GM15510 (cell line): ENCODE data around the gene SRGAP3.

Source experiments
- POLR2A ChIP-seq: IDR thresholded peaks from 3 replicates; pipeline ENCODE4 v1.6.1; 2011; ENCODE audit warnings: borderline replicate concordance; ENCODE audit not compliant: insufficient read length; ENCODE audit errors: extremely low read depth

SRGAP3 gene

GRCh38 chr3:8994226-8994625 lies 255.2 kb downstream of the SRGAP3 start:
- no peak for TF ChIP-seq POLR2A

- no peak for TF ChIP-seq POLR2A
Measured at GRCh38 chr3:8993331-8993730, 256.1 kb downstream of the SRGAP3 start.

- TF ChIP-seq POLR2A = no peak
Measured at GRCh38 chr3:8992854-8993253, 256.6 kb downstream of the SRGAP3 start.

DNA sequence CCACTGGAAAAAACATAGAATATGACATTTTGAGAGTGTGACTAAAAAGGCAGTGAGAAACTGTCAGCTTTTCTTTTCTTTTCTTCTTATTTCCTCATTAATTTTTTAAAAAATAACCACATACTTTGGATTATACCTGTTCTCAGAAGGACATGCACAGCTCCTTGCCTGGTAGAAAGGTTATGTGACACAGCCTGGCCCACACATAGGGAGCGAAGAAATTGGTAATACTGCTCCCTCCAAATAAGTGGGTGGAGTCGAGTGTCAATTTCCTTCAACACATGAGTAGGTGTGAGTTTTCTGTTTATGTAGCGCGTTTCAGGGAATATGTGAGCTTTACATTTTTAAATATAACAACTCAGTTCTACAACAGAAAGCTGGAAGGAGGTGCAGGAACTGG lies 257.2 kb downstream of the SRGAP3 start:
- no peak for TF ChIP-seq POLR2A

GRCh38 chr3:8990266-8991215 lies 258.9 kb downstream of the SRGAP3 start:
- no peak for TF ChIP-seq POLR2A

GRCh38 chr3:8988791-8989558 lies 260.5 kb downstream of the SRGAP3 start:
- no peak for TF ChIP-seq POLR2A

GRCh38 chr3:8988384-8988655 lies 261.1 kb downstream of the SRGAP3 start:
- TF ChIP-seq POLR2A = no peak

DNA sequence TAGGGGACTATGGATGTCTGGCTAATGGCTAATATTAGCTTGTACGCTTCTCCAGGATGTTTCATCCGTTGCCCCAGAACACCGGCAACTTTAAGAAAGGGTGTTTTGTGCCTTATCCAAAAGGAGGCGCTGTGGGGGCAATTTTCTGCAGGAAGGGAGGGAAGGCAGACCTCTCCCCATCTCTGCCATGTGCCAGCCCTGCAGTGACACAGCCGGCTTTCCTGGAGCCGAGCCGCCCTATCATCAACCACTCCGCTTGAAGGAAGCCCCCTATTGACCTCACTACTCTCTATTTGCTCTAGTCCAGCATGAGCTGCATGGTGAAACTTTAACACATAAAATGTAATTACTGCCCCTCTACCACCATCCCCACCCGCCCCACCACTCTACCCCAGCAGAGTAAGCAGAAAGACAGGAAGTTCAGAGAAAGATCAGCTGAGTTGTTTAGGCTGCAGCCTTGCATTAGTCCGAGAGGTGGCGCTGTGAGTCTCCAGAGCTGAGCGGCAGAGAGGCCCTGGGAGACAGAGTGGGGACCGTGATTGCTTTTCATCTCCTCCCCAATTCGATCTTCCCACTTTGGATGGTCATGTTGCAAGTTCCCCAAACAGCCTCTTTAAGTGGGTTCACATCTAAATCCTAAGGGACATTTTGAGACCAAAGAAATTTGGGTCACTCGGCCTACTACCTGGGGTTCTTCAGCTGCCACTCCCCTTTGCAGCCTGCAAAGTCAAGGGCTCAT lies 261.6 kb downstream of the SRGAP3 start:
- TF ChIP-seq POLR2A = no peak

- no peak for TF ChIP-seq POLR2A
Measured at GRCh38 chr3:8987226-8987625, 262.2 kb downstream of the SRGAP3 start.

DNA sequence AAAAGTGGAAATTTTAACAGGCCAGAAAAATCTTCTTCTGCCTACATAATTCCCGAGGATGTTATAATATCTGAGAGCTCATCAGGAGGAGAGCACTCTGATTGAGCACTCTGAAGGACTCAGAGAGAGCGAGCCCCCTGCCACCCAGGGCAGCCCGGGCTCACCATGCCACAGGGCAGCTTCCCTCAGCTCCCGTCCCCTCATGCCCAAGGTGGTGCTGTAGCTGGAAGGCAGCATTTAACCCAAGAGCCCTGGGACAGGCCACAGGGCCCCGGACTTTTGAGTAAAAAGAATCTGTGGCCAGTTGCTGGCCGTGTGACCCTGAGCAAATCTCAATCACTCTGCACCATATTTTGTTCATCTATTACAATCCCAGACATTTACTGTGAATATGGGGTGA lies 262.7 kb downstream of the SRGAP3 start:
- TF ChIP-seq POLR2A = no peak

DNA sequence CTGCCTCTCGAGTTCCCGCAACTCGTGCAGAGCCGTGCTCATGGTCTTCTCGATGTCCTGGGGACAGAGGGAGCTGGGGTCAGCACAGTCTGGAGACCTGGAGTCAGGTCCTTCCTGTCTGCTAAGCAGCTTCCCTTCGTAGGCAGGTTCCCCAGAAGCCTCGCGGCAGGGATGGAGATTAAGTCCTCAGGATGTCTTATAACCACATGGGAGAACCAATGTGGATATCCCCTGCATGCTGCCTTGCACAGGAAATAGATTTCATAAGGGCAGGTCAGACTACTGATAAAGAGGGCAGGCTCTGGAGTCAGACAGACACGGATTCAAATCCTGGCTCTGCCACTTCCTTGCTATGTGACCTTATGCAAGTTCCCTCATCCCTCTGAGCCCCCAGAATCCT lies 263.6 kb downstream of the SRGAP3 start:
- no peak for TF ChIP-seq POLR2A

DNA sequence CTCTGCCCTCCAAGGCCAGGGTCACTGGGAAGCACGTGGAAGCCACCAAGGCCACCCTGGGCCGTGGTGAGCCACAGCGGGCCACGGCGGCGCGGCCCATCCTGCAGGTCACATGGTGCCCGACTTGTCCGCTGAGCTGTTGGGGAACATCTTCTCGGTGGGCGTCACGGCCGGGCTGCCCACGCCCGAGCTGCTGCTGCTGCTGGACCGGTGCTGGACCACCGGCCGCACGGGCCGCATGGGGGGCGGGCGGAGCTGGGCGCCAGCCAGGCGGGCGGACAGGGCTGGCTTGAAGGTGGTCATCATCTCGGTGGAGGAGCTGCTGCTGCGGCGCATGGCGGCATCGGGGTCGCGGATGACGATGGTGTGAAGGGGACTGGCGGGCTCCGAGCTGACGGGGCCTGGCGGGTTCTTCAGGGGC lies 264.0 kb downstream of the SRGAP3 start:
- TF ChIP-seq POLR2A = no peak

- TF ChIP-seq POLR2A = no peak
Measured at GRCh38 chr3:8984526-8984925, 264.9 kb downstream of the SRGAP3 start.

GRCh38 chr3:8984081-8984480 lies 265.4 kb downstream of the SRGAP3 start:
- TF ChIP-seq POLR2A = no peak

- TF ChIP-seq POLR2A = no peak
Measured at GRCh38 chr3:8983591-8983990, 265.9 kb downstream of the SRGAP3 start.
